ENCODE data around the gene ATXN1. TPM values are rescaled to one million over a fixed set of nuclear protein-coding genes. Genes with fewer than 3 reads are reported as not detected.

ATXN1 gene
- total RNA-seq, 4 donors from 2014 or later = 42.4 to 74.9 (median 52.1) TPM

- Histone ChIP-seq H3K27ac (replicated peaks in 1 of 4) (no peak overlapping the region), H3K4me1 (peaks cover 7 to 41% (median 32%) of the 10 kb centered on the region in 4 donors), H3K27me3 (no peaks in the 10 kb centered on the region), H3K36me3 (no peaks in the 10 kb centered on the region), H3K4me3 (no peak overlapping the region), H3K9me3 (no peaks in the 10 kb centered on the region)
- WGBS = 83% methylated on average over 9 of the region's 9 CpGs
- intact Hi-C loops (cut with DNase I) = no loop called here
- TF ChIP-seq EP300 (IDR thresholded peaks at IDR 0.05) (no peak), POLR2A (IDR thresholded peaks at IDR 0.05; ENCODE audit: low read depth) (no peak), CTCF (IDR thresholded peaks at IDR 0.05) (no peak), POLR2AphosphoS5 (IDR thresholded peaks at IDR 0.05) (no peak)
- no peak for DNase-seq (ENCODE audit: extremely low spot score)
These were observed 330.7 kb downstream of the ATXN1 start for GRCh38 chr6:16430391-16431089.

- H3K36me3 ChIP-seq = no peaks in the 10 kb centered on the region
- H3K9me3 ChIP-seq = no peaks in the 10 kb centered on the region
- no peak for DNase-seq (ENCODE audit: extremely low spot score)
- no peak for TF ChIP-seq POLR2AphosphoS5 (IDR thresholded peaks at IDR 0.05)
- TF ChIP-seq CTCF (IDR thresholded peaks at IDR 0.05) = no peak
- no peak for TF ChIP-seq POLR2A (IDR thresholded peaks at IDR 0.05; ENCODE audit: low read depth)
- TF ChIP-seq EP300 (IDR thresholded peaks at IDR 0.05) = no peak
- 98% methylated on average over 10 of the region's 10 CpGs for WGBS
- peaks cover 7 to 41% (median 32%) of the 10 kb centered on the region in 4 donors for H3K4me1 ChIP-seq
- H3K27ac ChIP-seq (replicated peaks in 1 of 4) = no peak overlapping the region
- H3K4me3 ChIP-seq = no peak overlapping the region
- no peaks in the 10 kb centered on the region for H3K27me3 ChIP-seq
- intact Hi-C loops (cut with DNase I) = no loop called here
These were observed 331.6 kb downstream of the ATXN1 start for GRCh38 chr6:16429669-16430068.

GRCh38 chr6:16427124-16427523, 334.1 kb downstream of the ATXN1 start:
- H3K4me1 ChIP-seq = peaks cover under 1 to 21% (median 13%) of the 10 kb centered on the region in 4 donors
- WGBS = 95% methylated on average over 6 of the region's 6 CpGs
- no peaks in the 10 kb centered on the region for H3K9me3 ChIP-seq
- TF ChIP-seq CTCF (IDR thresholded peaks at IDR 0.05) (no peak), EP300 (IDR thresholded peaks at IDR 0.05) (no peak), POLR2A (IDR thresholded peaks at IDR 0.05; ENCODE audit: low read depth) (no peak), POLR2AphosphoS5 (IDR thresholded peaks at IDR 0.05) (no peak)
- no peak for DNase-seq (ENCODE audit: extremely low spot score)
- no peaks in the 10 kb centered on the region for H3K36me3 ChIP-seq
- no peak overlapping the region for H3K4me3 ChIP-seq
- H3K27me3 ChIP-seq = no peaks in the 10 kb centered on the region
- intact Hi-C loops (cut with DNase I) = no loop called here
- no peak overlapping the region for H3K27ac ChIP-seq (replicated peaks in 1 of 4)

- no peak for TF ChIP-seq EP300 (IDR thresholded peaks at IDR 0.05)
- no peak for TF ChIP-seq POLR2A (IDR thresholded peaks at IDR 0.05; ENCODE audit: low read depth)
- TF ChIP-seq CTCF (IDR thresholded peaks at IDR 0.05) = no peak
- TF ChIP-seq POLR2AphosphoS5 (IDR thresholded peaks at IDR 0.05) = no peak
- intact Hi-C loops (cut with DNase I) = no loop called here
- H3K27me3 ChIP-seq = no peaks in the 10 kb centered on the region
- H3K36me3 ChIP-seq = no peaks in the 10 kb centered on the region
- WGBS = 89% methylated on average over 4 of the region's 4 CpGs
- no peak overlapping the region for H3K27ac ChIP-seq (replicated peaks in 1 of 4)
- H3K9me3 ChIP-seq = no peaks in the 10 kb centered on the region
- DNase-seq (ENCODE audit: extremely low spot score) = no peak
- H3K4me3 ChIP-seq = no peak overlapping the region
- H3K4me1 ChIP-seq = peaks cover 6 to 18% (median 16%) of the 10 kb centered on the region in 4 donors
These were observed 335.2 kb downstream of the ATXN1 start for GRCh38 chr6:16425881-16426615.
